HTERT RPE-1 (cell line): ENCODE data around the gene RASL10B.

Source experiments
- in situ Hi-C: fragments of 300-500 bp; cut with MboI; formaldehyde crosslinking; loops from 4 replicates; pipeline ENCODE4 v1.14.3; 2020; ENCODE audit warnings: low sequenced_read_pairs

The RASL10B gene

GRCh38 chr17:35763767-35764122 is 32.3 kb downstream of the RASL10B start:
- in situ Hi-C loops, result no loop called here

- in situ Hi-C loops, result no loop called here
Measured at GRCh38 chr17:35764123-35764991, 32.9 kb downstream of the RASL10B start.

GRCh38 chr17:35765086-35765710 is 33.8 kb downstream of the RASL10B start:
- in situ Hi-C loops, result no loop called here

GRCh38 chr17:35765756-35766488 is 34.5 kb downstream of the RASL10B start:
- in situ Hi-C loops, result no loop called here

GRCh38 chr17:35766489-35766877 is 35.0 kb downstream of the RASL10B start:
- in situ Hi-C loops, result no loop called here

- in situ Hi-C loops, result no loop called here
Measured at GRCh38 chr17:35766903-35767510, 35.6 kb downstream of the RASL10B start.

- in situ Hi-C loops, result no loop called here
Measured at GRCh38 chr17:35768797-35769196, 37.4 kb downstream of the RASL10B start.

GRCh38 chr17:35769895-35770486 is 38.6 kb downstream of the RASL10B start:
- in situ Hi-C loops, result no loop called here

GRCh38 chr17:35773129-35773528 is 41.7 kb downstream of the RASL10B start:
- in situ Hi-C loops, result no loop called here

- in situ Hi-C loops, result no loop called here
Measured at GRCh38 chr17:35773679-35774425, 42.4 kb downstream of the RASL10B start.

- in situ Hi-C loops, result no loop called here
Measured at GRCh38 chr17:35774499-35774898, 43.1 kb downstream of the RASL10B start.

GRCh38 chr17:35775039-35775438 is 43.6 kb downstream of the RASL10B start:
- in situ Hi-C loops, result no loop called here

- in situ Hi-C loops, result no loop called here
Measured at GRCh38 chr17:35775583-35775982, 44.1 kb downstream of the RASL10B start.

- in situ Hi-C loops, result no loop called here
Measured at GRCh38 chr17:35778641-35779196, 47.3 kb downstream of the RASL10B start.

- in situ Hi-C loops, result no loop called here
Measured at GRCh38 chr17:35780950-35781349, 49.5 kb downstream of the RASL10B start.

- in situ Hi-C loops, result no loop called here
Measured at GRCh38 chr17:35784895-35785294, 53.5 kb downstream of the RASL10B start.

- in situ Hi-C loops, result no loop called here
Measured at GRCh38 chr17:35786941-35787432, 55.5 kb downstream of the RASL10B start.

- in situ Hi-C loops, result no loop called here
Measured at GRCh38 chr17:35788477-35789368, 57.3 kb downstream of the RASL10B start.

- in situ Hi-C loops, result no loop called here
Measured at GRCh38 chr17:35790841-35791240, 59.4 kb downstream of the RASL10B start.
